HEK293 (cell line): ENCODE measurements around the gene VPREB3.
A peak's percentile ranks its signal among the peaks of the same experiment; 100 is the strongest.

Source experiments
- CTCF ChIA-PET: fragments of 350-600 bp; formaldehyde crosslinking; extraction: SDS; loops from one replicate; lab custom pipeline; 2021; ENCODE audit warnings: antibody characterized with exemption; lab: Yijun Ruan, JAX
- POLR2A ChIA-PET: fragments of 300-600 bp; formaldehyde crosslinking; extraction: SDS; loops from one replicate; lab custom pipeline; 2020; ENCODE audit warnings: antibody characterized with exemption, inconsistent platforms; lab: Yijun Ruan, JAX
- H3K27ac ChIP-seq: fragments of 200-500 bp; sonication (Bioruptor generic); 2 replicates; pipeline ENCODE4 v1.5.1; 2014; ENCODE audit warnings: low read depth, low read length, control low read depth, inconsistent platforms; ENCODE audit errors: extremely low read depth
- H3K36me3 ChIP-seq, 2 experiments: fragments of 200-500 bp in 1 of 2; sonication (Bioruptor generic) in 1 of 2; 1 replicate in 1 of 2; 2 replicates in 1 of 2; pipeline ENCODE4 v1.5.1; 2014 to 2017; ENCODE audit warnings: inconsistent platforms in 2 of 2, low read length in 2 of 2; ENCODE audit not compliant: control insufficient read depth in 2 of 2, insufficient read depth in 1 of 2
- H3K4me1 ChIP-seq: fragments of 200-500 bp; sonication (Bioruptor generic); 2 replicates; pipeline ENCODE4 v1.5.1; 2014; ENCODE audit warnings: mild to moderate bottlenecking, low read length, inconsistent platforms; ENCODE audit not compliant: control insufficient read depth, insufficient read depth
- H3K4me3 ChIP-seq: 2 replicates; pipeline ENCODE4 v1.5.1; 2011; ENCODE audit warnings: low read depth, mild to moderate bottlenecking, control low read depth, low read length, moderate library complexity
- H3K9me3 ChIP-seq: fragments of 200-500 bp; sonication (Bioruptor generic); 2 replicates; pipeline ENCODE4 v1.5.1; 2014; ENCODE audit warnings: low read depth, low read length, inconsistent platforms; ENCODE audit not compliant: control insufficient read depth, insufficient read depth
- GLIS2 ChIP-seq: fragments of 450-650 bp; formaldehyde crosslinking; IDR thresholded peaks from 2 replicates; pipeline ENCODE4 v1.5.1; 2016; ENCODE audit warnings: missing biosample characterization, missing genetic modification characterization
- HOXD13 ChIP-seq: sonication (generic); formaldehyde crosslinking; IDR thresholded peaks from 2 replicates; pipeline ENCODE4 v1.8.0; 2022; ENCODE audit warnings: missing genetic modification reagents, borderline replicate concordance
- IKZF3 ChIP-seq: fragments of 450-650 bp; IDR thresholded peaks from 2 replicates; pipeline ENCODE4 v1.5.0; 2018; ENCODE audit warnings: missing biosample characterization, mild to moderate bottlenecking, missing genetic modification characterization, moderate library complexity
- KLF1 ChIP-seq: fragments of 450-650 bp; formaldehyde crosslinking; IDR thresholded peaks from 2 replicates; pipeline ENCODE4 v1.5.1; 2016; ENCODE audit warnings: missing biosample characterization, missing genetic modification characterization
- PRDM1 ChIP-seq: fragments of 450-650 bp; formaldehyde crosslinking; IDR thresholded peaks from 2 replicates; pipeline ENCODE4; 2016; ENCODE audit warnings: missing biosample characterization, missing genetic modification characterization
- PRDM4 ChIP-seq: fragments of 450-650 bp; formaldehyde crosslinking; IDR thresholded peaks from 2 replicates; pipeline ENCODE4 v1.5.1; 2017; ENCODE audit warnings: missing biosample characterization, missing genetic modification characterization
- ZBTB20 ChIP-seq: fragments of 450-650 bp; formaldehyde crosslinking; IDR thresholded peaks from 2 replicates; pipeline ENCODE4 v1.5.1; 2016; ENCODE audit warnings: missing biosample characterization, missing genetic modification characterization
- ZFP41 ChIP-seq: fragments of 450-650 bp; formaldehyde crosslinking; IDR thresholded peaks from 2 replicates; pipeline ENCODE4 v1.5.1; 2016; ENCODE audit warnings: missing biosample characterization, missing genetic modification characterization, borderline replicate concordance
- ZIC2 ChIP-seq: fragments of 450-650 bp; formaldehyde crosslinking; IDR thresholded peaks from 2 replicates; pipeline ENCODE4 v1.5.1; 2016; ENCODE audit warnings: missing biosample characterization, missing genetic modification characterization
- ZNF184 ChIP-seq: fragments of 450-650 bp; IDR thresholded peaks from 2 replicates; pipeline ENCODE4 v1.5.1; 2018; ENCODE audit warnings: missing biosample characterization, mild to moderate bottlenecking, missing genetic modification characterization
- ZNF24 ChIP-seq: fragments of 450-650 bp; formaldehyde crosslinking; IDR thresholded peaks from 2 replicates; pipeline ENCODE4 v1.5.1; 2016; ENCODE audit warnings: missing biosample characterization, missing genetic modification characterization
- ZNF280D ChIP-seq: fragments of 450-650 bp; formaldehyde crosslinking; IDR thresholded peaks from 2 replicates; pipeline ENCODE4 v1.5.1; 2016; ENCODE audit warnings: missing biosample characterization, missing genetic modification characterization
- ZNF292 ChIP-seq: fragments of 450-650 bp; formaldehyde crosslinking; IDR thresholded peaks from 2 replicates; pipeline ENCODE4 v1.5.1; 2016; ENCODE audit warnings: low read depth, missing biosample characterization, missing genetic modification characterization, borderline replicate concordance
- ZNF324 ChIP-seq: fragments of 450-650 bp; formaldehyde crosslinking; IDR thresholded peaks from 2 replicates; pipeline ENCODE4 v1.5.1; 2016; ENCODE audit warnings: missing biosample characterization, missing genetic modification characterization
- ZNF335 ChIP-seq: fragments of 450-650 bp; formaldehyde crosslinking; conservative IDR thresholded peaks from 2 replicates; pipeline ENCODE4 v1.5.1; 2016; ENCODE audit warnings: missing biosample characterization, missing genetic modification characterization
- ZNF350 ChIP-seq: fragments of 450-650 bp; formaldehyde crosslinking; IDR thresholded peaks from 2 replicates; pipeline ENCODE4 v1.5.0; 2017; ENCODE audit warnings: missing biosample characterization, mild to moderate bottlenecking, missing genetic modification characterization
- ZNF513 ChIP-seq: fragments of 450-650 bp; IDR thresholded peaks from 2 replicates; pipeline ENCODE4 v1.5.1; 2018; ENCODE audit warnings: missing biosample characterization, missing genetic modification characterization
- ZNF571 ChIP-seq: fragments of 450-650 bp; formaldehyde crosslinking; IDR thresholded peaks from 2 replicates; pipeline ENCODE4 v1.5.0; 2017; ENCODE audit warnings: missing biosample characterization, missing genetic modification characterization
- ZNF623 ChIP-seq: fragments of 450-650 bp; formaldehyde crosslinking; IDR thresholded peaks from 2 replicates; pipeline ENCODE4 v1.5.1; 2016; ENCODE audit warnings: missing biosample characterization, missing genetic modification characterization
- ZNF629 ChIP-seq: fragments of 450-650 bp; formaldehyde crosslinking; IDR thresholded peaks from 2 replicates; pipeline ENCODE4 v1.5.1; 2017; ENCODE audit warnings: missing biosample characterization, missing genetic modification characterization
- ZNF670 ChIP-seq: fragments of 450-650 bp; formaldehyde crosslinking; IDR thresholded peaks from 2 replicates; pipeline ENCODE4 v1.5.1; 2016; ENCODE audit warnings: missing biosample characterization, missing genetic modification characterization, low read depth
- ZNF692 ChIP-seq: fragments of 450-650 bp; formaldehyde crosslinking; IDR thresholded peaks from 2 replicates; pipeline ENCODE4 v1.5.1; 2016; ENCODE audit warnings: missing biosample characterization, missing genetic modification characterization
- ZNF785 ChIP-seq: fragments of 450-650 bp; formaldehyde crosslinking; IDR thresholded peaks from 2 replicates; pipeline ENCODE4 v1.5.1; 2016; ENCODE audit warnings: missing biosample characterization, missing genetic modification characterization
- TF ChIP-seq, protein P1 (sequence below): fragments of 450-650 bp; formaldehyde crosslinking; IDR thresholded peaks from 2 replicates; pipeline ENCODE4 v1.5.1; 2016; ENCODE audit warnings: missing biosample characterization, missing genetic modification characterization

The VPREB3 gene

GRCh38 chr22:23789121-23789520 lies 34.9 kb upstream of the VPREB3 start (continued):
- TF ChIP-seq ZNF692 (tag by site-specific recombination) (no peak), GLIS2 (no peak), ZNF324 (no peak), PRDM4 (tag by site-specific recombination) (no peak), ZNF184 (no peak), ZFP41 (tag by site-specific recombination) (no peak), PRDM1 (peak; percentile 27; the same call in 1 of the 2 replicates), IKZF3 (tag by site-specific recombination) (no peak)

DNA sequence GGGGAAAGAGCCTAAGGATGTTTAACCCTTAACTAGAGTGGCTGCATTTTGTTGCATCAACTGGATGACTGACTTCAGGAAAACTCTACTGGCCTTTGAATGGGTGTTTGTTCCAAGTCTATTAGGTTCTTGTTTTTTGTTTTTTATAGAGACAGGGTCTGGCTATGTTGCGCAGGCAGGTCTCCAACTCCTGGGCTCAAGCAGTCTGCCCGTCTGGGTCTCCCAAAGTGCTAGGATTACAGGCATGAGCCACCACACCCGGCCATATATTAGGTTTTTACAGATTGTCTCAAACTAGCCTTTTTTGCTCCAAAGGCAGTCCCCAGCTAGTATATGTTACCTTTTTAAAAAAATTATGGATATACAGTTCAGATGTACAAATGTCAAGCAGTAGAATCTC lies 33.7 kb upstream of the VPREB3 start:
- H3K9me3 ChIP-seq, result no peaks in the 10 kb centered on the region
- H3K4me3 ChIP-seq, result peak overlapping the region; percentile 68
- POLR2A ChIA-PET, result interaction anchor here (0.6 to 2.0 kb wide), 7 partner anchors 10 to 70 kb away, joined by 3 to 7 read pairs (median 4); partner anchors contain the start of genes CHCHD10, DERL3 and SLC2A11
- peaks cover 7 to 25% of the 10 kb centered on the region in 2 experiments for H3K36me3 ChIP-seq
- TF ChIP-seq ZNF335 (tag by site-specific recombination), result peak; percentile 17
- TF ChIP-seq HOXD13 (CRISPR knock-in tag), result no peak
- TF ChIP-seq ZFP41 (tag by site-specific recombination), result no peak
- 0 out of 2 replicates have a peak, but pooled peaks have one; percentile 13 for TF ChIP-seq KLF1 (tag by site-specific recombination)
- no peak for TF ChIP-seq ZNF513 (tag by site-specific recombination)
- TF ChIP-seq, protein P1, sequence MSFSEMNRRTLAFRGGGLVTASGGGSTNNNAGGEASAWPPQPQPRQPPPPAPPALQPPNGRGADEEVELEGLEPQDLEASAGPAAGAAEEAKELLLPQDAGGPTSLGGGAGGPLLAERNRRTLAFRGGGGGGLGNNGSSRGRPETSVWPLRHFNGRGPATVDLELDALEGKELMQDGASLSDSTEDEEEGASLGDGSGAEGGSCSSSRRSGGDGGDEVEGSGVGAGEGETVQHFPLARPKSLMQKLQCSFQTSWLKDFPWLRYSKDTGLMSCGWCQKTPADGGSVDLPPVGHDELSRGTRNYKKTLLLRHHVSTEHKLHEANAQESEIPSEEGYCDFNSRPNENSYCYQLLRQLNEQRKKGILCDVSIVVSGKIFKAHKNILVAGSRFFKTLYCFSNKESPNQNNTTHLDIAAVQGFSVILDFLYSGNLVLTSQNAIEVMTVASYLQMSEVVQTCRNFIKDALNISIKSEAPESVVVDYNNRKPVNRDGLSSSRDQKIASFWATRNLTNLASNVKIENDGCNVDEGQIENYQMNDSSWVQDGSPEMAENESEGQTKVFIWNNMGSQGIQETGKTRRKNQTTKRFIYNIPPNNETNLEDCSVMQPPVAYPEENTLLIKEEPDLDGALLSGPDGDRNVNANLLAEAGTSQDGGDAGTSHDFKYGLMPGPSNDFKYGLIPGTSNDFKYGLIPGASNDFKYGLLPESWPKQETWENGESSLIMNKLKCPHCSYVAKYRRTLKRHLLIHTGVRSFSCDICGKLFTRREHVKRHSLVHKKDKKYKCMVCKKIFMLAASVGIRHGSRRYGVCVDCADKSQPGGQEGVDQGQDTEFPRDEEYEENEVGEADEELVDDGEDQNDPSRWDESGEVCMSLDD, result no peak
- H3K4me1 ChIP-seq, result peaks cover 9% of the 10 kb centered on the region
- H3K27ac ChIP-seq, result no peak overlapping the region
- CTCF ChIA-PET, result interaction anchor here (0.6 to 1.7 kb wide), 2 partner anchors 13 to 19 kb away, joined by 5 to 6 read pairs; no protein-coding TSS in a partner anchor

DNA sequence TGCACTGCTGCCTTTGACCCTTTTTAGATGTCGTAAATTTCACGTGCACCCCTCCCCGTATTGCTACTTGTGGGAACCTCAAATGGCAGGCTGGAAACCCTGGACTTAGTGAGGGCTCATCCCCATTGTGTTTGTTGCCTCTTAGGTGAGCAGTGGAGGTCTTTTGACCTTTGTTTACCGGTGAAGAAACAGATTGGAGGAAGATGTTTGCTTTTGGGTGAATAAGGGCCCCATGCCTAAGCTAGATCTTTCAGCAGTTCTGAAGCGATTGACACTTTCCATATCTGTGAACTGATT lies 33.3 kb upstream of the VPREB3 start:
- H3K27ac ChIP-seq, result peak overlapping the region; percentile 99
- no peaks in the 10 kb centered on the region for H3K9me3 ChIP-seq
- peak overlapping the region; percentile 68 for H3K4me3 ChIP-seq
- peaks cover 9% of the 10 kb centered on the region for H3K4me1 ChIP-seq
- CTCF ChIA-PET, result interaction anchor here (1.7 kb wide), 1 partner anchor 19 kb away, joined by 6 read pairs; no protein-coding TSS in a partner anchor
- POLR2A ChIA-PET, result interaction anchor here (0.5 to 1.4 kb wide), 6 partner anchors 9 to 70 kb away, joined by 3 to 6 read pairs (median 4); partner anchors contain the start of genes DERL3 and SLC2A11
- H3K36me3 ChIP-seq, result peaks cover 4 to 21% of the 10 kb centered on the region in 2 experiments
- no peak for TF ChIP-seq ZNF350 (tag by site-specific recombination)
- no peak for TF ChIP-seq ZNF670 (tag by site-specific recombination)
- TF ChIP-seq ZNF571 (tag by site-specific recombination), result no peak
- TF ChIP-seq ZNF24 (tag by site-specific recombination), result no peak
- no peak for TF ChIP-seq ZNF292 (tag by site-specific recombination)
- no peak for TF ChIP-seq ZIC2 (tag by site-specific recombination)
- peak; percentile 70; the same call in 1 of the 2 replicates for TF ChIP-seq ZBTB20 (tag by site-specific recombination)
- TF ChIP-seq ZNF623, result no peak
- no peak for TF ChIP-seq ZNF785 (tag by site-specific recombination)
- no peak for TF ChIP-seq ZNF280D (tag by site-specific recombination)
- TF ChIP-seq ZNF629 (tag by site-specific recombination), result no peak
